Heart left ventricle (tissue), 16 donors: ENCODE data around the gene SLC25A21. TPM values are rescaled to one million over a fixed set of nuclear protein-coding genes. Genes with fewer than 3 reads are reported as not detected.

Experiments
- ATAC-seq, 4 donors: fragments of 200-7000 bp; cut with Tn5 transposase; one replicate each; pipeline ENCODE4 v1.9.1; 2020 to 2022; ENCODE audit warnings: moderate library complexity in 4 of 4, mild to moderate bottlenecking in 3 of 4, moderate number of reproducible peaks in 1 of 4
- DNase-seq, 5 donors: peaks; one replicate each; pipeline ENCODE4 v3.0.0-alpha.2; 2020
- H3K27ac ChIP-seq, 12 donors: fragments of 200-600 bp; sonication (generic) in 4 of 12; one replicate each; pipeline versions ENCODE4 v1.5.0 to v1.8.0; 2016 to 2022; ENCODE audit warnings: mild to moderate bottlenecking in 2 of 12
- H3K27me3 ChIP-seq, 9 donors: fragments of 200-600 bp; sonication (generic) in 2 of 9; one replicate each; pipeline versions ENCODE4 v1.5.1 to v1.8.0; 2016 to 2022; ENCODE audit warnings: mild to moderate bottlenecking in 3 of 9
- H3K36me3 ChIP-seq, 9 donors: fragments of 200-600 bp; sonication (generic) in 2 of 9; one replicate each; pipeline versions ENCODE4 v1.5.0 to v1.8.0; 2018 to 2022; ENCODE audit warnings: mild to moderate bottlenecking in 2 of 9
- H3K4me1 ChIP-seq, 12 donors: fragments of 200-600 bp; sonication (generic) in 4 of 12; one replicate each; pipeline versions ENCODE4 v1.5.0 to v1.8.0; 2016 to 2022; ENCODE audit warnings: mild to moderate bottlenecking in 3 of 12
- H3K4me3 ChIP-seq, 12 donors: fragments of 200-600 bp; sonication (generic) in 4 of 12; one replicate each; pipeline versions ENCODE4 v1.5.0 to v1.8.0; 2017 to 2022; ENCODE audit warnings: mild to moderate bottlenecking in 9 of 12, moderate library complexity in 4 of 12
- H3K9me3 ChIP-seq, 12 donors: fragments of 200-600 bp; sonication (generic) in 4 of 12; one replicate each; pipeline versions ENCODE4 v1.5.0 to v1.8.0; 2016 to 2022; ENCODE audit warnings: mild to moderate bottlenecking in 1 of 12
- CTCF ChIP-seq, 12 donors: fragments of 200-600 bp; sonication (generic) in 4 of 12; IDR thresholded peaks; one replicate each; pipeline versions ENCODE4 v1.5.0 to v1.8.0; 2018 to 2022; ENCODE audit warnings: antibody characterized with exemption in 12 of 12, mild to moderate bottlenecking in 5 of 12
- POLR2A ChIP-seq, 2 donors: fragments of 450-650 bp; IDR thresholded peaks; one replicate each; pipeline ENCODE4 v1.6.1; 2017; ENCODE audit warnings: antibody characterized with exemption in 2 of 2, mild to moderate bottlenecking in 2 of 2, moderate library complexity in 2 of 2
- WGBS, 4 donors: extraction: QIAGEN DNeasy Blood & Tissue Kit in 2 of 4; methylation state at CpG; one replicate each; pipeline versions ENCODE4 v1.1.5 to v1.1.7; 2013 to 2018; 5-methylcytosine and 5-hydroxymethylcytosine counted together
- intact Hi-C, 10 donors: fragments of 100-400 bp; cut with DNase I; formaldehyde crosslinking; loops; one replicate each; pipeline versions ENCODE4 v1.11.1 to v1.14.2; 2022
- polyA plus RNA-seq, 2 donors: library from polyadenylated mRNA; stranded (reverse); fragments of 200-250 nt; gene quantifications; one replicate each; pipeline ENCODE4 v1.2.3, GENCODE V29; 2013
- total RNA-seq, 9 donors: library from RNA; depleted of rRNA in 2 of 9; stranded (reverse); fragments of >200 nt in 2 of 9; fragmentation: NEBNext Ultra II Directional in 3 of 9; extraction: Animal tissue kit (Norgen Biotek cat#: 25700) in 3 of 9; gene quantifications; one replicate each; pipeline versions ENCODE4 v1.1.0 to v1.2.4, GENCODE V29; 2016 to 2023
- donor health status: ischemic (EF 13 %, LVEDD 7.1; RV severe dilation, severe dysfunction).
- donor health status: healthy with polysubstance abuse.
- donor health status: DM: no; HTN: yes; CAD: no.
- donor health status: DM: no; HTN: no; CAD: no.
- donor health status: ischemic (EF 25% LVEDD 6.9; RV normal size, moderate dysfunction).
- donor health status: ischemic (EF 25% LVEDD 5.7; RV mildly dilated, moderate dysfunction).
- donor health status: healthy.
- donor health status: DM: yes; HTN: yes; CAD: no.
- donor health status: ischemic (EF 35%, LVEDD 5.7; RV mildly dilated, moderate dysfunction).
- donor health status: nonischemic (EF 11% LVEDD 7.7; RV severe dilation, severe dysfunction).
- donor health status: DM: yes; HTN: yes; CAD: no.
- donor health status: PGD.
- donor health status: ischemic (EF 29% LVEDD 5.4; RV normal size, mild dysfunction).
- donor health status: nonischemic (EF 23%, LVEDD 6.1; RV moderate dilation, normal function).

The SLC25A21 gene
- total and polyA plus RNA-seq, 11 donors = 0.12 to 1.6 (median 0.24) TPM; not detected in 1

GRCh38 chr14:36654794-36655381 is 517.5 kb downstream of the SLC25A21 start:
- WGBS, 4 donors = 4 to 6% (median 4%) methylated on average over 32 to 34 of the region's 34 CpGs
- TF ChIP-seq POLR2A (IDR thresholded peaks at IDR 0.05) = no peak
- no peak for TF ChIP-seq CTCF (IDR thresholded peaks at IDR 0.05)
- no peak overlapping the region for H3K4me3 ChIP-seq
- ATAC-seq (no peak), DNase-seq (no peak)
- H3K36me3 ChIP-seq = no peaks in the 10 kb centered on the region
- H3K9me3 ChIP-seq = no peaks in the 10 kb centered on the region
- H3K27me3 ChIP-seq = peaks cover 79 to 100% (median 98%) of the 10 kb centered on the region in 9 donors
- intact Hi-C loops = loop anchor here in 3 of 10 donors (5.0 to 10.0 kb wide), 4 partner anchors 287 to 500 kb away; no protein-coding TSS in a partner anchor
- peaks cover 0 to 42% (median 17%) of the 10 kb centered on the region in 12 donors for H3K4me1 ChIP-seq
- no peak overlapping the region for H3K27ac ChIP-seq

- Histone ChIP-seq H3K4me1 (peaks cover 0 to 38% (median 17%) of the 10 kb centered on the region in 12 donors), H3K27me3 (peaks cover 78 to 100% (median 98%) of the 10 kb centered on the region in 9 donors), H3K27ac (no peak overlapping the region), H3K36me3 (no peaks in the 10 kb centered on the region), H3K4me3 (no peak overlapping the region), H3K9me3 (no peaks in the 10 kb centered on the region)
- ATAC-seq (no peak), DNase-seq (no peak)
- intact Hi-C loops = loop anchor here in 3 of 10 donors (5.0 to 10.0 kb wide), 4 partner anchors 288 to 501 kb away; no protein-coding TSS in a partner anchor
- no peak for TF ChIP-seq POLR2A (IDR thresholded peaks at IDR 0.05)
- TF ChIP-seq CTCF (IDR thresholded peaks at IDR 0.05) = no peak
- WGBS, 4 donors = 5 to 11% (median 6%) methylated on average over 26 to 31 of the region's 31 CpGs
Measured at GRCh38 chr14:36653962-36654793, 518.2 kb downstream of the SLC25A21 start.

- peaks cover 0 to 31% (median 16%) of the 10 kb centered on the region in 12 donors for H3K4me1 ChIP-seq
- WGBS, 4 donors = 26 to 36% (median 30%) methylated on average over 3 of the region's 3 CpGs
- peak overlapping the region in 1 of 12 donors; percentile 3 for H3K4me3 ChIP-seq
- no peak for TF ChIP-seq POLR2A (IDR thresholded peaks at IDR 0.05)
- TF ChIP-seq CTCF (IDR thresholded peaks at IDR 0.05) = no peak
- H3K9me3 ChIP-seq = no peaks in the 10 kb centered on the region
- ATAC-seq (no peak), DNase-seq (no peak)
- intact Hi-C loops = loop anchor here in 3 of 10 donors (5.0 to 10.0 kb wide), 4 partner anchors 289 to 501 kb away; no protein-coding TSS in a partner anchor
- no peaks in the 10 kb centered on the region for H3K36me3 ChIP-seq
- no peak overlapping the region for H3K27ac ChIP-seq
- peaks cover 76 to 100% (median 98%) of the 10 kb centered on the region in 9 donors for H3K27me3 ChIP-seq
Measured at GRCh38 chr14:36653413-36653812, 519.0 kb downstream of the SLC25A21 start.
